ENCODE measurements around the gene LY6G5C. TPM values are rescaled to one million over a fixed set of nuclear protein-coding genes. Genes with fewer than 3 reads are reported as not detected.
A peak's percentile ranks its signal among the peaks of the same experiment; 100 is the strongest.

The LY6G5C gene
- total and polyA plus RNA-seq, 4 donors, result 1.2 to 5.9 (median 3.3) TPM

- no peaks in the 10 kb centered on the region for H3K4me1 ChIP-seq (ENCODE audit: control insufficient read depth in 1 of 2, insufficient read depth in 2 of 2, low read length in 2 of 2)
- H3K4me3 ChIP-seq (ENCODE audit: low read length in 2 of 2), result no peak overlapping the region
- DNase-seq (no peak), ATAC-seq (ENCODE audit: low FRiP score) (no peak)
- H3K27ac ChIP-seq (ENCODE audit: low read depth in 1 of 2, low read length in 2 of 2), result no peak overlapping the region
- H3K9me3 ChIP-seq (ENCODE audit: control insufficient read depth, low read length), result no peaks in the 10 kb centered on the region
- WGBS, 2 donors, result 85 to 88% methylated on average over 12 of the region's 12 CpGs
- intact Hi-C loops (cut with DNase I), result loop anchor here in 1 of 2 donors (5.0 kb wide), 1 partner anchor 40 kb away; the partner anchor contains the start of gene PRRC2A
- H3K27me3 ChIP-seq (ENCODE audit: control insufficient read depth in 1 of 2, insufficient read depth in 2 of 2, low read length in 1 of 2), result no peaks in the 10 kb centered on the region
- H3K36me3 ChIP-seq (ENCODE audit: control insufficient read depth in 1 of 2, insufficient read depth in 2 of 2, low read length in 1 of 2), result peaks cover 0 to under 1% of the 10 kb centered on the region in 2 donors
Measured at GRCh38 chr6:31662124-31662723, 18.6 kb downstream of the LY6G5C start.

GRCh38 chr6:31661262-31662123 lies 19.4 kb downstream of the LY6G5C start:
- 74 to 76% methylated on average over 12 of the region's 12 CpGs for WGBS, 2 donors
- no peak for ATAC-seq (ENCODE audit: low FRiP score)
- H3K4me1 ChIP-seq (ENCODE audit: control insufficient read depth in 1 of 2, insufficient read depth in 2 of 2, low read length in 2 of 2), result no peaks in the 10 kb centered on the region
- DNase-seq, result no peak
- peaks cover 0 to 1% of the 10 kb centered on the region in 2 donors for H3K36me3 ChIP-seq (ENCODE audit: control insufficient read depth in 1 of 2, insufficient read depth in 2 of 2, low read length in 1 of 2)
- H3K27ac ChIP-seq (ENCODE audit: low read depth in 1 of 2, low read length in 2 of 2), result peak overlapping the region in 1 of 2 donors; percentile 57
- intact Hi-C loops (cut with DNase I), result loop anchor here in 1 of 2 donors (5.0 kb wide), 1 partner anchor 39 kb away; the partner anchor contains the start of gene PRRC2A
- H3K4me3 ChIP-seq (ENCODE audit: low read length in 2 of 2), result no peak overlapping the region
- H3K9me3 ChIP-seq (ENCODE audit: control insufficient read depth, low read length), result no peaks in the 10 kb centered on the region
- no peaks in the 10 kb centered on the region for H3K27me3 ChIP-seq (ENCODE audit: control insufficient read depth in 1 of 2, insufficient read depth in 2 of 2, low read length in 1 of 2)

- H3K9me3 ChIP-seq (ENCODE audit: control insufficient read depth, low read length), result no peaks in the 10 kb centered on the region
- intact Hi-C loops (cut with DNase I), result loop anchor here in 1 of 2 donors (5.0 kb wide), 1 partner anchor 38 kb away; the partner anchor contains the start of gene PRRC2A
- peak within 1 kb of the TSS; percentile 83 to 85 for H3K4me3 ChIP-seq (ENCODE audit: low read length in 2 of 2)
- H3K36me3 ChIP-seq (ENCODE audit: control insufficient read depth in 1 of 2, insufficient read depth in 2 of 2, low read length in 1 of 2), result peaks cover 0 to 1% of the 10 kb centered on the region in 2 donors
- DNase-seq (peak; percentile 91 to 95), ATAC-seq (ENCODE audit: low FRiP score) (peak; percentile 87)
- H3K27me3 ChIP-seq (ENCODE audit: control insufficient read depth in 1 of 2, insufficient read depth in 2 of 2, low read length in 1 of 2), result no peaks in the 10 kb centered on the region
- no peaks in the 10 kb centered on the region for H3K4me1 ChIP-seq (ENCODE audit: control insufficient read depth in 1 of 2, insufficient read depth in 2 of 2, low read length in 2 of 2)
- H3K27ac ChIP-seq (ENCODE audit: low read depth in 1 of 2, low read length in 2 of 2), result peak within 1 kb of the TSS; percentile 57 to 95
- 0 to 1% methylated on average over 50 to 52 of the region's 52 CpGs for WGBS, 2 donors
Measured at GRCh38 chr6:31660381-31661261, 20.2 kb downstream of the LY6G5C start, which contains the start of gene C6orf47. C6orf47 (minus strand) TSS chr6:31660778; CDS start chr6:31659947, 831 bp downstream.

GRCh38 chr6:31659649-31660380 lies 21.1 kb downstream of the LY6G5C start:
- ATAC-seq (ENCODE audit: low FRiP score), result no peak
- peak overlapping the region; percentile 83 to 85 for H3K4me3 ChIP-seq (ENCODE audit: low read length in 2 of 2)
- intact Hi-C loops (cut with DNase I), result loop anchor here in 1 of 2 donors (5.0 to 10.0 kb wide), 2 partner anchors 38 to 1755 kb away; partner anchors contain the start of genes CUTA, PHF1 and PRRC2A
- H3K27ac ChIP-seq (ENCODE audit: low read depth in 1 of 2, low read length in 2 of 2), result peak overlapping the region; percentile 57 to 95
- H3K36me3 ChIP-seq (ENCODE audit: control insufficient read depth in 1 of 2, insufficient read depth in 2 of 2, low read length in 1 of 2), result peaks cover 0 to 1% of the 10 kb centered on the region in 2 donors
- H3K4me1 ChIP-seq (ENCODE audit: control insufficient read depth in 1 of 2, insufficient read depth in 2 of 2, low read length in 2 of 2), result no peaks in the 10 kb centered on the region
- DNase-seq, result peak in 1 of 2 donors; percentile 52
- no peaks in the 10 kb centered on the region for H3K27me3 ChIP-seq (ENCODE audit: control insufficient read depth in 1 of 2, insufficient read depth in 2 of 2, low read length in 1 of 2)
- WGBS, 2 donors, result 20 to 25% methylated on average over 13 of the region's 13 CpGs
- H3K9me3 ChIP-seq (ENCODE audit: control insufficient read depth, low read length), result no peaks in the 10 kb centered on the region

GRCh38 chr6:31658983-31659648 lies 21.8 kb downstream of the LY6G5C start:
- Histone ChIP-seq H3K27me3 (ENCODE audit: control insufficient read depth in 1 of 2, insufficient read depth in 2 of 2, low read length in 1 of 2) (no peaks in the 10 kb centered on the region), H3K4me1 (ENCODE audit: control insufficient read depth in 1 of 2, insufficient read depth in 2 of 2, low read length in 2 of 2) (no peaks in the 10 kb centered on the region), H3K36me3 (ENCODE audit: control insufficient read depth in 1 of 2, insufficient read depth in 2 of 2, low read length in 1 of 2) (peaks cover 0 to 1% of the 10 kb centered on the region in 2 donors), H3K9me3 (ENCODE audit: control insufficient read depth, low read length) (no peaks in the 10 kb centered on the region), H3K27ac (ENCODE audit: low read depth in 1 of 2, low read length in 2 of 2) (peak overlapping the region in 1 of 2 donors; percentile 95), H3K4me3 (ENCODE audit: low read length in 2 of 2) (no peak overlapping the region)
- DNase-seq (no peak), ATAC-seq (ENCODE audit: low FRiP score) (no peak)
- intact Hi-C loops (cut with DNase I), result loop anchor here in 1 of 2 donors (10.0 kb wide), 1 partner anchor 1756 kb away; the partner anchor contains the start of genes CUTA and PHF1
- 80 to 84% methylated on average over 13 of the region's 13 CpGs for WGBS, 2 donors

- Histone ChIP-seq H3K27ac (ENCODE audit: low read depth in 1 of 2, low read length in 2 of 2) (no peak overlapping the region), H3K36me3 (ENCODE audit: control insufficient read depth in 1 of 2, insufficient read depth in 2 of 2, low read length in 1 of 2) (peaks cover 0 to 1% of the 10 kb centered on the region in 2 donors), H3K9me3 (ENCODE audit: control insufficient read depth, low read length) (no peaks in the 10 kb centered on the region), H3K4me3 (ENCODE audit: low read length in 2 of 2) (no peak overlapping the region), H3K4me1 (ENCODE audit: control insufficient read depth in 1 of 2, insufficient read depth in 2 of 2, low read length in 2 of 2) (no peaks in the 10 kb centered on the region), H3K27me3 (ENCODE audit: control insufficient read depth in 1 of 2, insufficient read depth in 2 of 2, low read length in 1 of 2) (no peaks in the 10 kb centered on the region)
- ATAC-seq (ENCODE audit: low FRiP score), result no peak
- intact Hi-C loops (cut with DNase I), result loop anchor here in 1 of 2 donors (10.0 kb wide), 1 partner anchor 1757 kb away; the partner anchor contains the start of genes CUTA and PHF1
- WGBS, 2 donors, result 76 to 78% methylated on average over 4 of the region's 4 CpGs
- no peak for DNase-seq
Measured at GRCh38 chr6:31658158-31658688, 22.6 kb downstream of the LY6G5C start.

Data from aorta (tissue), 5 donors.